Astrocyte of the cerebellum (primary cell): ENCODE measurements around the gene RAB39A.

ENCODE experiments used
- DNase-seq: peaks from one replicate; pipeline ENCODE4 v3.0.0-alpha.2; 2011; ENCODE audit warnings: low read depth
- H3K4me3 ChIP-seq: 2 replicates; pipeline ENCODE4 v1.5.1; 2011; ENCODE audit warnings: mild to moderate bottlenecking, low read depth, low read length, moderate library complexity
- in situ Hi-C: cut with HindIII; loops from 2 replicates; pipeline ENCODE4 v1.10.0; 2017; ENCODE audit warnings: low sequenced_read_pairs
- TF ChIP-seq, protein P1 (sequence below): IDR thresholded peaks from 2 replicates; pipeline ENCODE4 v1.5.1; 2012; ENCODE audit warnings: low read length, low read depth, moderate library complexity, mild to moderate bottlenecking; ENCODE audit errors: missing control alignments

The RAB39A gene

DNA sequence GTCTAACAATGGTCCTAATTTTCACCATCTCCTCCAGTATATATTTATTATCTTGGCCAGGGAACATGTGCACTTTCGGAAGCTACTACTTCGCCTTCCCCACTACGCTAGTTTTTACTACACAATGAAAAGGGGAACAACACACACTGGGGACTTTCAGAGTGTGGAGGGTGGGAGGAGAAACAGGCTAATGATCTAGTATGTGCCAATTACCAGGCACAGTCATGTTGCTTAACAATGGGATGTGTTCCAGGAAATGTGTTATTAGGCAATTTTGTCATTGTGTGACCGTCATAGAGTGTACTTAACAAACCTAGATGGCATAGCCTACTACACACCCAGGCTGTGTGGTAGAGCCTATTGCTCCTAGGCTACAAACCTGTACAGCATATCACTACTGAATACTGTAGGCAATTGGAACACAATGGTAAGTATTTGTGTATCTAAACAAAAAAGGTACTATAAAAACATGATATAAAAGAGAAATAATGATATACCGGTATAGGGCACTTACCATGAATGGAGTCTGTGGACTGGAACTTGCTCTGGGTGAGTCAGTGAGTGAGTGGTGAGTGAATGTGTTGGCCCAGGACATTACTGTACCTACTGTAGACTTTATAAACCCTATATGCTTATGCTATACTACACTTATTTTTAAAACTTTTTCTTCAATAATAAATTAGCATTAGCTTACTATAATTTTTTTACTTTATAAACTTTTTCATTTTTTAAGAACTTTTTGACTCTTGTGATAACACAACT lies 60.3 kb downstream of the RAB39A start:
- no peak overlapping the region for H3K4me3 ChIP-seq
- in situ Hi-C loops: no loop called here
- TF ChIP-seq, protein P1, sequence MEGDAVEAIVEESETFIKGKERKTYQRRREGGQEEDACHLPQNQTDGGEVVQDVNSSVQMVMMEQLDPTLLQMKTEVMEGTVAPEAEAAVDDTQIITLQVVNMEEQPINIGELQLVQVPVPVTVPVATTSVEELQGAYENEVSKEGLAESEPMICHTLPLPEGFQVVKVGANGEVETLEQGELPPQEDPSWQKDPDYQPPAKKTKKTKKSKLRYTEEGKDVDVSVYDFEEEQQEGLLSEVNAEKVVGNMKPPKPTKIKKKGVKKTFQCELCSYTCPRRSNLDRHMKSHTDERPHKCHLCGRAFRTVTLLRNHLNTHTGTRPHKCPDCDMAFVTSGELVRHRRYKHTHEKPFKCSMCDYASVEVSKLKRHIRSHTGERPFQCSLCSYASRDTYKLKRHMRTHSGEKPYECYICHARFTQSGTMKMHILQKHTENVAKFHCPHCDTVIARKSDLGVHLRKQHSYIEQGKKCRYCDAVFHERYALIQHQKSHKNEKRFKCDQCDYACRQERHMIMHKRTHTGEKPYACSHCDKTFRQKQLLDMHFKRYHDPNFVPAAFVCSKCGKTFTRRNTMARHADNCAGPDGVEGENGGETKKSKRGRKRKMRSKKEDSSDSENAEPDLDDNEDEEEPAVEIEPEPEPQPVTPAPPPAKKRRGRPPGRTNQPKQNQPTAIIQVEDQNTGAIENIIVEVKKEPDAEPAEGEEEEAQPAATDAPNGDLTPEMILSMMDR: no peak
- DNase-seq: no peak

DNA sequence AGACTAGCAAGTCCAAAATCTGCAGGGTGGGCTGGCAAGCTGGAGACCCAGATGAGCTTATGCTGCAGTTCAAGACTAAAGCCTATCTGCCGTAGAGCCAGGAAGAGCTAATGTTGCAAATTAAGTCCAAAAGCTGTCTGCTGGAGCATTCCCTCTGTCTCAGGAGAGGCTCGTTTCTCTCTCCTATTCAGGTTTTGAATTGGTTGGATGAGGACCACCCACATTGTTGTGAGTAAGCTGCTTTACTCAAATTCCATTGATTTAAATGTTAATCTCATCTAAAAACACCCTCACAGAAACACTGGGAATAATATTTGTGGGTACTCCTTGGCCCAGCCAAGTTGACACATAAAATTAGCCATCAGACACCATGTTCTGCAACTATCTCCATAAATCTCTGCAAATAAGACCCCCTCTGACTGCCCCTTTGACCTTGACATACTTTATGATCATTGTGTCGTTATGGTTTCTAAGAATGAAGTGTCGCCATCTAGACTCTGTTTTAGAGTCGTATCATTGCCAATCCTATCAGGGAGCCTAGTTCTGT lies 63.7 kb downstream of the RAB39A start:
- DNase-seq: no peak
- in situ Hi-C loops: no loop called here
- TF ChIP-seq, protein P1: no peak
- H3K4me3 ChIP-seq: no peak overlapping the region

DNA sequence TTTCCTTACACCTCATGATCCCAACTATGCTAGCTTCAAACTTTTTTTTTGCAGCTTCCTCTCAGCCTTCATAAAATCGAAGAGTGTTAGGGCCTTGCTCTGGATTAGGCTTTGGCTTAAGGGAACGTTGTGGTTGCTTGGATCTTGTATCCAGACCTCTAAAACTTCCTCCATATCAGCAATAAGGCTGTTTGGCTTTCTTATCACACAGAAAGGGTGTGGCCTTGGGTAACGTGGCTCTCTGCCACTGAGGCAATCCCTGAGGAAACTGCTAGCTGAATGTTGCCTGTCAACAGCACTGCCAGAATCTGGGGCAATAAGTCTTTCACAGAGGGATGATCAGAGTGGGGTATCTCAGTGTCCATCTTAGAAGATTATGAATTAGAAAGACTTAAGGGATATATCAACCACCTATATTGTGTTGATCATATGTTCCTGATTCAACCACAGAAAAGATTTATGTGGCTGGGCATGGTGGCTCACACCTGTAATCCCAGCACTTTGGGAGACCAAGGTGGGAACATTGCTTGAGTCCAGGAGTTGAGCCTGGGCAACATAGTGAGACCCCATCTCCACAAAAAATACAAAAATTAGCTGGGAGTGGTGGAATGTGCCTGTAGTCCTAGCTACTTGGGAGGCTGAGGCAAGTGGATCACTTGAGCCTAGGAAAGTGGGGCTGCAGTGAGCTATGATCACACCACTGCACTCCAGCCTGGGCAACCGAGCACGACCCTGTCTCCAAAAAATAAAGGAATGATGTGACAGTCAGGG lies 67.9 kb downstream of the RAB39A start:
- TF ChIP-seq, protein P1: no peak
- DNase-seq: no peak
- in situ Hi-C loops: no loop called here
- H3K4me3 ChIP-seq: no peak overlapping the region

DNA sequence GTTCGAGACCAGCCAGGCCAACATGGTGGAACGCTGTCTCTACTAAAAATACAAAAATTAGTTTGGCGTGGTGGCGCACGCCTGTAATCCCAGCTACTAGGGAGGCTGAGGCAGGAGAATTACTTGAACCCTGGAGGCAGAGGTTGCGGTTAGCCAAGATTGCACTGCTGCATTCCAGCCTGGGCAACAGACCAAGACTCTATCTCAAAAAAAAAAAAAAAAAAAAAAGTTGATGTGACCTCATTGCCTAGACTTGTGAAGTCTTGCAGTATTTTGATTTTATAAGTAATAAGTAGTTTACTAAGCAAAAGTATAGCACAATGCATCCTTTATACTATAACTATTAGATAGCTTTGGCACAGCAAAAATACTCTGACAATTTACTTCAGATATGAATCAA lies 70.5 kb downstream of the RAB39A start:
- in situ Hi-C loops: no loop called here

DNA sequence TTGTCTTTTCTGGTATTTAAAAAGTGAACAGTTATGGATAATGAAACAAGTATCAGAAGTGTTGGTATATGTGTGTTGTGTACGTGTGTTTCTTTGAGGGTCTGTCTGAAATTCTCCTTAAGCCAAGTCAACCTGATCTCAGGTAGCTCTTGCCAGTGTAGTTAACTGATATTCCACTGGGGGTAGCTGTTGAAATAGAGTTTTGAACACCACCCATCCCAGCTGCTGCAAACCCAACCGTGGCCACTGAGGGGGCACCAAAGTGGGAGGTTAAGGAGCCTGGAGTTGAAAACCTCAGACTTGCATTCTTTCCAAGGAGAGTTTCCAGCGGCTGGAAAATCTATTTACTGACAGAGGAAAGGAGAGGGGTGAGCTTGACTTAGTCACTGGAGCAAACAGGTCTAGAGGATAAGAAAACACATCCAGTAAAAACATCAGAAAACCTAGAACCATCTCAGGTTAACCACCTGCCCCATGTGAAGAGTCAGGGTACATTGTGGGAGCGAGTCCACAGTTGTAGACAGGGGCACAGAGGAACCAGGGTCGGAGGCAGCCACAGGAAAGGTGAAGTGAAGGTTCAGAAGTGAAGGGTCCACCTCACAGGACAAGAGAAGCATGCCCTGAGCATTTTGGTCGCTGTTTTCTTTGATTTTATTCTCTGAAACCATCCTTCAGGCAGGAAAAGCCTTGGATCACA lies 71.7 kb downstream of the RAB39A start:
- in situ Hi-C loops: no loop called here
- DNase-seq: peak; percentile 29
- TF ChIP-seq, protein P1: peak; percentile 60
- H3K4me3 ChIP-seq: no peak overlapping the region

More for the DNA sequence above, 70.5 kb downstream of the RAB39A start:
- TF ChIP-seq, protein P1: no peak
- H3K4me3 ChIP-seq: no peak overlapping the region
- DNase-seq: no peak

DNA sequence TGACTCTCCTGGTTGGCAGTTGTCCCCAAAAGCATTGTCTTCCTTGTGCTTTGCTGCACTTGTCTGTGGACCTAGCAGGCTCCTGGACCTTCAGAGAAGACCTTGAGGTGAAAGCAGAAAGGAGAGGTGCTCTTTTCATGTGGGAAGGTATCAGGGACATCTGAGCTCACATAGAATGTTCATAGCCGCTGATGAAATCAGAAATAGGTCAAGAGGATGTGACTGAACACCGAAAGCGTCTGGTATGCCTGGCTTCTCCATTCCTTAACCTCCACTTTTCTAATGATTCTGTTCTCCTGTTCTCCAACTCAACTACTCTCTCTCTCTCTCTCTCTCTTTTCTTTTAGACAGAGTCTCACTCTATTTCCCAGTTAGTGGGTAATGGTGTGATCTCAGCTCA lies 74.2 kb downstream of the RAB39A start:
- in situ Hi-C loops: no loop called here

More for the DNA sequence above, 74.2 kb downstream of the RAB39A start:
- H3K4me3 ChIP-seq: no peak overlapping the region
- TF ChIP-seq, protein P1: no peak
- DNase-seq: no peak
